Measurements from ENCODE around the gene EPHB1. TPM values are rescaled to one million over a fixed set of nuclear protein-coding genes. Genes with fewer than 3 reads are reported as not detected.
"Not testable (repeated sequence)": the region's sequence is repeated elsewhere in the genome, so short reads cannot be mapped to it uniquely, and the experiment has no call there.

The EPHB1 gene
- total RNA-seq, 1 donor from 2014 or later, result 0.40 TPM

DNA sequence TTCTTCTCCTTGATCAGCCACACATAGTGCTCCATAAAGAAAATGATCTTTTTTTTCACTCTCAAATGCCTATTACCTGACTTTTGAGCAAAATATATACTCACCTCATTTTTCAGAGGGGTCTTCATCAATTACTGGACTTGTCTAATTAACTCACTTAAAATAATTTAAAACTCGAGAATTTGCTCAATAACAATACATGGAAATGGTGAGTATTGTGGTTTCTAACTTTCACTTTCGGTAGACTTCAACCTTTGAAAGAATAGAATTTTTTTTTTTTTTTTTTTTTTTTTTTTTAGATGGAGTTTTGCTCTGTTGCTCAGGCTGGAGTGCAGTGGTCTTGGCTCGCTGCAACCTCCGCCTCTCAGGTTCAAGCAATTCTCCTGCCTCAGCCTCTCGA is 17.7 kb upstream of the EPHB1 start:
- ATAC-seq, result no peak

DNA sequence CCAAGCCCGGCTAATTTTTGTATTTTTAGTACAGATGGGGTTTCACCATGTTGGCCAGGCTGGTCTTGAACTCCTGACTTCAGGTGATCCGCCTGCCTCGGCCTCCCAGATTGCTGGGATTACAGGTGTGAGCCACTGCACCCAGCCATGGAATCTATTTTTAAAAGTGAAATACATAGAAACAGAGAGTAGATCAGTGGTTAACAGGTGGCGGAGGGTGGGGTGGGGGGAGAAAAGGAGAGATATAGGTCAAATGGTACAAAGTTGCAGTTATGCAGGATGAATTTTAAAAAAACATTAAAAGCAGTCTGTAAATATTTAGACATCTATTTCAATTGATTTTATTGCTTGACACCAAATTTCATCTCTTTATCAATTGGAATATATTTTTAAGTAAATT is 6.8 kb upstream of the EPHB1 start:
- not testable (repeated sequence) for ATAC-seq

DNA sequence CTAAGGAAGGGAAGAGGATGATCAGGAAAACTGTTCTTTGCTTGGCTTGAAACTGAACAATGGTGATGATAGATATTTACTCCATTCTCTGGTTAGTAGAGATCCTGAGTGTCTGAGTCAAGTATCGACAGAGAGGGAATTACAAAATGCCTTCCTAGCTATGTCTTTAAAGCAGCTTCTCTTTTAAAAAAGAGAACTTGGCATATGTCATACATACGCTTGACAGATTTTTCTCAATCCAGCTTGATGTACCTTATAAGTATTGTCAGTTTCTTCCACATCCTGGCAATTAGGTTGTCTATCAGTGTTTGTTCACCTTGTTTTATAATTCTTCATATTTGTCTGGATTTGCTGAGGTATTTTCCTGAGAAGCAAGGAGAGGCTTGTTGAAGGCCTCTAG is 5.0 kb upstream of the EPHB1 start:
- no peak for ATAC-seq

DNA sequence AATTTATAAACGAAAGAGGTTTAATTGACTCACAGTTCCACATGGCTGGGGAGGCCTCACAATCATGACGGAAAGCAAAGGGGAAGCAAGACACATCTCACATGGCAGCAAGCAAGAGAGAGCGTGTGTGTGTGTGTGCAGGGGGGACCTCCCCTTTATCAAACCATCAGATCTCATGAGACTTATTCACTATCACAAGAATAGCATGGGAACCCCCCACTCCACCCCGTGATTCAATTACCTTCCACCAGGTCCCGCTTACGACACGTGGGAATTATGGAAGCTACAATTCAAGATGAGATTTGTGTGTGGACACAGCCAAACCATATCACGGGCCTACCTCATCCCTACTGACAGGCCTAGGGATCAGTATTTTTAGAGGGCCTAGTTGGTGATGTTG is 3.1 kb upstream of the EPHB1 start:
- no peak for ATAC-seq

DNA sequence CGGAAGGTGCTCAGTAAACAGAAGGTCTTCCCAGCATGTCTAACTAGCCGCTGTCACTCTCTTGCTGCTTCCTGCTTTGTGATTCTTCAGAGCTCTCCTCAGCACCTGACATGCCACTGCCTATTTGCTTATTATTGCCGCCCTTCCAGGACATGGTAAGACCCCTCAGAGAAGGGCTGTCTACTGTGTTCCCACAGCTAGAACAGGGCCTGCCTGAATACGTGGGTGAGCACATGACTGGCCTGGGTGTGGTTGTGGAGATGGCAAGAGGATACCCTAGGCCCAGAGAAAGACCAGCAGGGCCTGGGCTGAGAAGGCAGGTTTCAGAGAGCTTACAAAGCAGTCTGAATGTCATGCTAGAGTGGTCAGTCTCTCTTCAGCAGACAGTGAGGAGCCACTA is 2.4 kb upstream of the EPHB1 start:
- ATAC-seq, result no peak

DNA sequence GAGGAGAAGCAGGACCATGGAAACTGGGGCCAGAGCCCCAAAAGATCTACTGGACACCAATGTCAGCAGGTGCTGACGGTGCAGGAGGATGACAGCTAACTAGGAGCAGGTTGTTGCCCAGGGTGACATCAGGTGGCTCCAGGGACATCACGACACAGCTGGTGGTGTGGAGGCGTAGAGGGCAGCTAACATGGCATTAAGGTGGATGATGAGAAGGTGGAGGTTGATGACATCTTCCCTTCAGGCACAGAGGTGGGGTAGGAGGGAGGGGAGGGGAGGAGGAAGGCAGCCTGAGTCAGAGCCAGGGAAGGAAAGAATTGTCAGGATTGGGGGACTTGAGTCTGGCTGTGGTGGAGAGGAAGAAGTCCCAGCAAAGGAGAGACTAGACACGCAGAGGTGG is 1.5 kb upstream of the EPHB1 start:
- no peak for ATAC-seq

DNA sequence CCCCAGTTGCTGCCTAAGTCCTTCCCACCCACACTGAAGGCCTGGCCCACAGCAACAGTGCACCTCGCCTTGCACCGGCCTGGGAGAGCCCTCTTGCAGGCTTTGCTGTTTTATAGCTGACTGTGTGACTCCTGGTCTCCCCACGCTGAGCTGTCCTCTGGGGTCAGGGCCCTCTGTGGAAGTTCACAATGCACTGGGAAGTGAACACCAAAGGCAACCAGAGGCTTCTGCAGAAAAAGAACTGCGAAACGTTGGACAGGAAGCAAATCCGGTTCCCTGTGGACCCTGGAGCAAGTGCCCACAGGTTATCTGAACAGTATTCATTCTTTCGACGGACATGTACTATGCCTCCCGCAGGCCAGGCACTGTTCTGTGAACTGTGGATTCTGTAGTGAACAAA is 737 bp upstream of the EPHB1 start:
- ATAC-seq, result no peak

DNA sequence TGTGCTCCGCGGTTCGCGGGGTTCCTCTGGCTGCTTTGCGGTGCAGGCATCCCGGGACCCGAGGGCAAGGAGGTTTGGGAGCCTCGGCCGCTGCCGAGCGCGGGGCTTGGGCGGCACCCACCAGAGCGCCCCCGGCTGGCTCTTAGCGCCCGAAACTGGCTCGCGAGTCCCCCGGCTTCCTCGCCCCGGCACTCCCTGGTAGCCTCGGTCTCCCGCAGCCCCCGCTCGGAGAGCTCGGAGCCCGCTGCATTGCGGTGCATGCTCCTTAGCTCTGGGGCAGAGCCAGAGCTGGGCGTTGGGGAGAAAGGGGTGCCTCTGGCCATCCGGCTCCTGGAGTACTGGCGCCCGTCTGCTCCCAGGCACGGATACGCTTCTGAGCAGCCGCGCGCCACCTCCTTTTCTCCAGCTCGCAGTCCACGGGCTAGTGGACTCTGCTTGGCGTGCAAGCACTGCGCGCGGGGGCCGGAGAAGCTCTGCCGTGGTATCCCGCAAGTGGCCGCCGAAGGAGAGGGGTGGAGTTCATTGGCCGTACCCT is 753 bp downstream of the EPHB1 start:
- no peak for ATAC-seq

DNA sequence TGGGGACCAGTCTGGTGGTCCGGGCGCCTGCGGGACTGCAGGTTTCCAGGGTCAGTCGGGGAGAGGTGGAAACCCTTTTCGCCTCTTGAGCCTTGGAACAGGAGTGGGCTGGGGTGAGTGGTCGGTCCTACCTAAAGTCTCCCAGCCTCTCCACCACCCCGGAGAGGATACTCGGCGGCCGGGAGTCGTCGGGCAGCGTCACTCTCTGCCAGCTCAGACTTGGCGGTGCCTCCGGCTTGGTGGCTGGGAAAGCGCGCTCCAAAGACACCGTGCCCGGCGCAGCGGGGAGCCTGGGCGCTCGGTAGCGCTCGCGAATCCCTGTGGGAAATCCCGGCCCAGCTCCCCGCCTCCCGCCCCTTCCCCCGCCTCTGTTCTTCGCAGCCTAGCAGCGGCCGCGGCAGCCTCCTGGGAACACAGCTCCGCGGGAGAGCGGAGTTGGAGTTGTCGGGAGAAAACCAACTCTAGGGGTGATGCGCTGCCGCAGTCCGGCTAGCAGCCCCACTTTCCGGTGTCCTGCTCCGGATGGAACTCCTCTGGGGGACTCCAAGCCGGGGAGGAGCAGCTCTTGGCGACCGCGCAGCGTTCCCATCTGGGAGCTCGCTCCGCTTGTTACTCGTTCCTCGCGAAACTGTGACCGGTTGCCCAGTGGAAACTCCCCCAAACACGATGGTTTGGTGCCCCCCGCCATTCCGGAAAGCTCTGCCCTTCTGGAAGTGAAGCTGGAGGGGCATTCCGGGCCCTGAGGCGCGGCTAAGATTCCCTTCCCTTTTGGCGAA is 1.4 kb downstream of the EPHB1 start:
- ATAC-seq, result no peak

DNA sequence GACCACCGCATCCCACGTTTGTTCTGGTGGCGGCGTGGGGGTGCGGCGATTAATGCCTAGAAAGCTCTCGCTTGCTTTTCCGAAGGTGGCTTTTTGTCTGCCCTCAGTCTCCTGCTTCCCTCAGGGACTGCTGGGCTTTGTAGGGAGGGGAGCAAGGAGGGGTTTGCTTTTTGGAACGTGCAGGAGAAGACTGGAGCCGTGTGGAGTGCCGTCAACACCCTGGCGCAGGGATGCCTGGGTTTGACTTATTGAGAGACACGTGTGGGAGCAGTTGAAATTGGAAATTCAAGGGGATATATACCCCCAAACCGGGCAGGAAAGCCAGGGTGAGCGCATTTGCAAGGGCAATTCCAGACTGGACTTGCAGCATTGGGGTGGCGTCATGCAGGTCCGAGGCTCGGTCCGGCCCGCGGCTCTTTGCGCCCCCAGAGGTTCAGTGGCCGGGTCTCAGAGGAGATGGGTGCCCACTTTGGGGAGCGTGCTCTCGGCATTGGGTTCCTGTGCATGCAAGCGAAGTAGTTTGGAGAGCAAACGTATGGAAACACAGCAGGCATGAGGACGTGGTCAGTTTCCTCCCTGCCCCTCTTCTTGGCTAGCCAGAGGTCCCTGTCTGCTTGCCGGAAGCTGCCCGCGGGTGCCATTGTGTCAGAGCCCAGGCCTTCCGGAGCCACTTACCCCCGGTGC is 2.1 kb downstream of the EPHB1 start:
- no peak for ATAC-seq

DNA sequence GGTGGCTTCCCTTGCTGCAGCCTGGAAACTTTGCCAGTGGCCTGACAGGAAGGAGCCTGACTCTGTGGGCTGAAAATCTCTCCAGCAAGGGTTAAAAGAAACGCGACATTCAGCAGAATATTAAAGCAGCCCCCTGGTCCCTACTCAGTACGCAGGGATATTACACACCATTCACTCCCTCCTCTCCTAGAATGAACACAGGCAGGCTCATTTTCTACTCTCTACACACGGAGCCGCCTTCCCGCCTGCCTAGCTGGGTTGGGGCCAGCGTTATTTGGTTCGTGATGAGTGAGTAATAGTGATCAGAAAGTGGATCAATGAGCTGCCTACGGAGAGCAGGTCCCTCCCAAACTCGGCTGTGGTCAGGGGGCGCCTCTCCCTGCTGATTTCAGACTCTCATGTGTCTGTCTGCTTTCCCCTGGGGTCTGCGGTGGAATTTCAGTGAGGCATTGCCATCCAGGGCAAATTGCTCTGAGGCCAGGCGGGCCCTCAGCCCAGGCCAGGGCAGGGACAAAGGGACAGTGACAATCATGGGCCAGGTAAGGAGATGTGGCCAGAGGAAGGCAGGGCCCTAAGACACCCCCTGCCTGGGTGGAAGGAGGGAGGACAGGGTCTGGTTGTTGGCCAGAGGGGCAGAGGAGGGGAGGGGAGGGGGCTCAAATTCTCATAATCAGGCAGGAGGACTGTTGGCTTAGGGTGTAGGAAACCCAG is 2.8 kb downstream of the EPHB1 start:
- no peak for ATAC-seq

DNA sequence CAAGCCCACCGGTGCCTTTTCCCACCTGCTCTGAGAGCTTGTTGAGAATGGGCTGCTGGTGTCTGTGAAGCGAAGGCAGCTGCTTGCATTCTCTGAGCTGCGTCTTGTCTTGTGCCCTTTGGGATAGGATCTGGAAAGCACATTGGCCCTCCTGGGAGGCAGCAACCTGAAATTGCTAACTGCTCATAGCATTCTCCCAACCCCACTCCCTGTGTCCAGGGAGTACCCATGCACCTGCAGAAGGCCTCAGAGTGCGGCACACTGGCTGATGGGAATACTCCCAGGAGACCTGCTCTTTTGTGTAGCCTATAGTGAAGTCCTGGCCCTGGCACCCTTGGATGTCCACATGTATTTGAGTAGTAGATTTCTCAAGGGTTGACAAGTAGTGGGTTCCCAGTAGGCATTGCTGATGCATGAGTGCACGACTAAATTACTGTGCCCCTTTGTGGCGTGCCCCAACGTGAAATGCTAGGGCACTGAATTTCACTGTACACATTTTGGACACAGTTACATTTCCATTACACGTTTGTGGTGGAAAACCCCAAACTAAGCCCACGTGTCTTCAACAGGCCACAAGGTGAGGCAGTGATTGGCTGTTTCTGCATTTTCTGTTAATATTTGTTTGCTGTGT is 3.7 kb downstream of the EPHB1 start:
- ATAC-seq, result no peak

DNA sequence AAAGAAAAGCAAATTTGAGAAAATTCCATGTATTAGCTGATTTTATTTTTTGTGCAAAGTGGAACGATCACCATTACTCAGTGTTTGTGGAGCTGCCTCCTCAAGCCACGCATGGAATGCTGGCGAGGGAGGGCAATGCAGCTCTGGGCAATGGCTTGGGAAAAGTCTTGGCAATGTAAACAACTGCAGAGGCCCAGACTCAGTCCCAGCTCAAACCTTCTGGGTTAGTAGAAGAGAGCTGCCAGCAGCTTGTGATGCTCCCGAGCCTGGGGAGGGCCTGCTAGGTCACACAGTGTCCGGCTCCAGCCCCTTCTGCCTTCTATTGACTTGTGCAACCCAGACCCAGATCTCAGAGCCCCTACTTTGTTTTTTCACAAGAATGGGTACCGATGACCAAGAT is 4.3 kb downstream of the EPHB1 start:
- no peak for ATAC-seq

DNA sequence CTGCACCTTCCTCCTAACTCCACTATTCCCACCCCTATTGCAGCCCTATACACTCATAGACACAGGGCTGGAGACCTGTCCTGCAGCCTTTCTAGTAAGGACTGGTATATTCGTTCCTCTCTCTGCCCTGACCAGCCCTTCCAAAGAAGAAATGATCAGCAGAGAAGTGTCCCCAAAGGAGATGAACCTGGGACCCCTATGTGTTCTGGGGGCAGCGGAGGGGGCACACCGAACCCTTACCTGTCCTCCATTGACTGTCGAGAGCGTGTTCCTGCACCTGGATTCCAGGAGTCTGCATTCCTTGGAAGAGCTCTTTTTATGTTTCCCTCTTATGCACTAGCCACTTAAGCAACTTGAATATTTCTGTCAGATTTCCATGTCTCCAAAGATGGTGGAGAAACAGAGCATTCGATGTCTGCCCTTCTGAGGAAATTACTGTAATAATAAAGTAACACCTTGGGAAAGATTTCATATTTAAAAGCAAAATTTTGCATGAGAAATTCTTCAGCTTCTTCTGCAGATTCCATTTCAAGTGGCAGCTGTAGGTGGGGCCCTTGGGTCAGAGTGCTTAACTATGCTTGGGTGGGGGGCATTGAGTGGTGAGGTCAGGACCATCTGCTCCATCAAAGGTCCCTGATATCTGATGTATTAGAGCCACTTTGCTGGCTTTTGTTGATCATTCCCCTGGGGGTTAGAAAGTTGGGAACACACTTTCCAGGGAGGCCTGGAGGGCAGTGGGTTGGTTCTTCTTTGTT is 6.3 kb downstream of the EPHB1 start:
- ATAC-seq, result no peak

DNA sequence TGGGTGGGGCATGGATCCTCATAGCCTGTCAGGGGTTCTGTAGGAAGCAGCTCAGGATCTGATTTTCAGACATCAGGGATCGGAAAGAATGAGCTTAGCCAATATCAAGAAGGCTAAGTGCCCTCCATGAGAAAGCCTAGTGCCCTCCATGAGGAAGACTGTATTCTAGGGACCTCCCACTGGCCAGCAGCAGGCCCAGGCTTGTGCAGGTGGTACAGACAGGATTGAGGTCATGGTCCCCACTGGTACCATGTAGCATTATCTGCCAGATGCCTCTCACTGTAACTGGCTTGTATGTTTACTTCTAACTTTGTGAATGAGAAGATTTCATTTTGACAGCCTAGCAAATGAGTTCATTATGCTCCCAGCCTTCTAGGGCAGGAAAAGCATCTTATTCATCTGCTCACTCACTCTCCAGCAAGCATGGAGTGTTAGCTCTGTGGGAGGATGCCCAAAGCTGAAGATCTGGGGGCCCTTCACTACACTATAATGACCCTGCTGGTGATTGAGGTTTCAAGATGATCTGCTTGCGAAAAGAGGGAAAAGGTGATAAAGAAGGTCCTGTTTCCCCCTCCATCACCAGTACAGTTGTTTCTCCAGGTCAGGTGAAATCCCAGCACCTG is 7.5 kb downstream of the EPHB1 start:
- ATAC-seq, result no peak

DNA sequence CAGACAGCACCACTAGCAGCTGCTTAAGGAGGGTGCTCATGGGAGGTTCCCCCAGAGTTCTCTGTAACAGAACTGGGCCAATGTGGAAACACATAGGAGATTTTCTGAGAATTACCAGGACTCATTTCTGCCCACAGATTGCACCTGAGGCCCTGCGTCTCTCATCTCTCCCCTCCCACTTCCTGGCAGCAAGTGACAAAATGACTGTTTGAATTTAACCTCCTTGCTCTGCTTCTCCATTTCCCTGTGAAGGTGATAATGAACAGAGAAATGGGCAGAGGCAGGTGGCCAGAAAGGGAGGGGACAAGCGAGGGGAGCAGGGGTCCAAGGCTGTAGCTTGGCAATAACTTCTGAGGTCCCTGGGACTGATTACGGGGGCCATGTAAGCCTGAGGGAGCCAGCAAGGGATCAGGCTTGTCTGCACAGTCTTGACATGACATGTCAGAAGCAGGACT is 8.0 kb downstream of the EPHB1 start:
- ATAC-seq, result no peak

DNA sequence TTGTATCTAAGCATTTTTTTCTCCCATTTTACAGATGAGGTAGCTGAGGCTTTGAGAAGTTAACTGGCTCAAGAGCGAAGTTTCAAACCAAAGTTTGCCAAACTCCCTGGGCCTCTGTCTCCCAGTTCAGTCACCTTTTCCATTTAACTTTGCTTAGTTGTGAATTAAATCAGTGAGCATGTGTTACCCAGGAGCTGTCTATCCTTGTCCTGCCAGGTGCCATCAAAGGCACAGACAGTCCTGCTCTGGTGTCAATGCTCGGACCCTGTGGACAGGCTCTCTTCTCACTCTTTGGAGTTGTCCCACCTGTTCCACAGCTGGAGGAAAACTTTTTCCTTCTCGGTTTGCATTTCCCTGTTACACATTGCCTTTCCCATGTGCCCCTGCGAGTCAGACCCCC is 8.6 kb downstream of the EPHB1 start:
- ATAC-seq, result no peak

DNA sequence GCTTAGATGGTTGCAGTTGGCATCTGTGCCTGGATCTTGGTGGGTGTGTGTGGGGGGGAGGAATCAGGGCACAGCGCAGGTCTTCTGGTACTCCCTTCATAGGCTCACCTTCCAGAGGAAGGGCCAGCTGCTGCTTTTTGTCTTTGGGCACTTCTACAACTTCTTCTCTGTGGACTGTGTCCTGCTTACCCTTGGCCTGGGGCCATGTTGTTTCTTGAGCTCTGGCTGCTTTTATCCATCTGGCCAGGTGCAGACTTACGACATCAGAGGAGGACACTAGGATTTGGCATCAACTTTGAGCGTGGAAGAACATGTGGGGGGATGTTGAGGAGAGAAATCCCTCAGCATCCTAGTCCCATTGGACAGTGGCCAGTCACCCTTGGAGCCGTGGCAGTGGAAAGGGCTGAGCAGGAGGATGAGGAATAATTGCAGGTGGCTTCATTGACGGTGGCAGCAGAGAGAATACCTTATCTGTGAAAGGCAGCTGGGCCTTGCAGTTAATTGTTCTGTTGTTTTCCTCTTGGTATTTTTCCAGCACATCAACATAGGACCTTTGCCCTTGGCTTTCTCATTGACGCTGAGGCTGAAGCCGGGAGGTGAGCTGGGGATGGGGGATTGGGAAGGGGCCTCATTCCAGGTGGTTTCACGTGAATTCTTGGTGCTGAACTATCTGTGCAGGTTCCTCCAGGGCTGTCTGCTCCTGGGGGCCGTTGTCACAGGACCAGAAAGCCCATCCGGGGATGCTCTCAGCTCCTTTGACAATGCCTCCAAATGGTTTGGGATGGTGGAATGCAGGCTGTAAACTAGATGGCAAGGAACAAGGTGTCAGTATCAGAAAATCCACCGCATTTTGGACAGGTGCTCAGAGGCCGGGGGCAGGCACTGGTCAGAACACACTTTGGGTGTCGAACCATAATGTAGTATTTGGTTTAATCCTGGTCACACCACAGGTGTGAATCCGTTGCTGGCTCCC is 9.7 kb downstream of the EPHB1 start:
- ATAC-seq, result no peak

DNA sequence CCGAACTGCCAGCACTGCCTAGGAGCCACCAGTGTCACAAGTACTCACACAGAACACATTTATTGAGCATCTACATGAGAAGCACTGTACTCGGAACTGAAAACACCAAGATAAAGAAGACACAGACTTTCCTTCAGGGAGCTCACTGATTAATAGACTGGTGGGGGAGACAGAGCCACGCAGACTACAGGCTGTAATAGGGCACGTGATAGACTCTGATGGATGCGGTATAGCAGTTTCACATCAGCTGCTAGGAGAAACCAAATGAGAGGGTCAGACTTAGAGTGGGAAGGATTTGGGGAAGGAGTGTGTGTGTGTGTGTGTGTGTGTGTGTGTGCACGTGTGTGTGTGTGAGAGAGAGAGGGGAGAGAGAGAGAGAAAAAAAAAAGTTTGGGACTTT is 12.1 kb downstream of the EPHB1 start:
- ATAC-seq, result no peak

DNA sequence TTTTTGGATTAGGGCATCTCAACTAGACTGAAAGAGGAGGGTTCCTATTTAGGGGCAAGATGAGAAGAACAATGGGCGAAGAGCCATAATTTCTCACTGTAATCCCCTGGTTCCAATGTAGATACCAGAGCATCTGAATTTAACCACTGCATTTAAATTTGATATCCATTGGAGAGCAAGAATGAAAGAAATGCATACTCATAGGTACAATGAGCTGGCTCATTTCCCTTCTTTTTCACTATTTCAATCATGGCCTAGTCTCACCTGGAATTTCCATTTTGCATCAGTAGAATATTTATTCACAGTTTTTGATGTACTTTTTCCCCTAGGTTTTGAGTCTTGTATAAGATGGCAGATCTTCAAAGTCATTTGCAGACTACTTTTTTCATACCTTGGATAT is 13.8 kb downstream of the EPHB1 start:
- no peak for ATAC-seq

All from esophagus mucosa (tissue), 1 donor.